ENCODE results near the gene ERVH48-1.
"Not testable (repeated sequence)": the region's sequence is repeated elsewhere in the genome, so short reads cannot be mapped to it uniquely, and the experiment has no call there.

The ERVH48-1 gene

GRCh38 chr21:42880352-42880751, 45.1 kb downstream of the ERVH48-1 start:
- no peaks in the 10 kb centered on the region for H3K27me3 Mint-ChIP-seq (ENCODE audit: low read depth, poor library complexity)
- peaks cover 33% of the 10 kb centered on the region for H3K36me3 Mint-ChIP-seq (ENCODE audit: low read depth)
- H3K27ac Mint-ChIP-seq: peak overlapping the region; percentile 99
- H3K4me3 Mint-ChIP-seq: peak overlapping the region; percentile 99
- DNase-seq: no peak
- peaks cover 6% of the 10 kb centered on the region for H3K9me3 Mint-ChIP-seq
- TF ChIP-seq CTCF (IDR thresholded peaks at IDR 0.05): no peak
- H3K4me1 Mint-ChIP-seq: peaks cover 36% of the 10 kb centered on the region

- H3K36me3 Mint-ChIP-seq (ENCODE audit: low read depth): peaks cover 35% of the 10 kb centered on the region
Observed at GRCh38 chr21:42878993-42879787, 46.2 kb downstream of the ERVH48-1 start, which contains the start of gene WDR4. WDR4 (minus strand) TSS chr21:42879539; CDS start chr21:42879495, 44 bp downstream.

GRCh38 chr21:42878678-42878992, 46.8 kb downstream of the ERVH48-1 start:
- peak overlapping the region; percentile 94 for H3K27ac Mint-ChIP-seq
- no peaks in the 10 kb centered on the region for H3K27me3 Mint-ChIP-seq (ENCODE audit: low read depth, poor library complexity)
- peaks cover 6% of the 10 kb centered on the region for H3K9me3 Mint-ChIP-seq
- no peak for DNase-seq
- TF ChIP-seq CTCF (IDR thresholded peaks at IDR 0.05): no peak
- peaks cover 36% of the 10 kb centered on the region for H3K4me1 Mint-ChIP-seq
- peak overlapping the region; percentile 99 for H3K4me3 Mint-ChIP-seq
- H3K36me3 Mint-ChIP-seq (ENCODE audit: low read depth): peaks cover 32% of the 10 kb centered on the region

More at GRCh38 chr21:42878993-42879787, 46.2 kb downstream of the ERVH48-1 start, which contains the start of gene WDR4:
- Mint-ChIP-seq H3K27me3 (ENCODE audit: low read depth, poor library complexity) (no peaks in the 10 kb centered on the region), H3K4me1 (peaks cover 36% of the 10 kb centered on the region), H3K9me3 (peaks cover 6% of the 10 kb centered on the region), H3K4me3 (peak within 1 kb of the TSS; percentile 99), H3K27ac (peak within 1 kb of the TSS; percentile 99)
- DNase-seq: peak; percentile 98
- no peak for TF ChIP-seq CTCF (IDR thresholded peaks at IDR 0.05)

GRCh38 chr21:42875811-42876210, 49.6 kb downstream of the ERVH48-1 start:
- H3K27me3 Mint-ChIP-seq (ENCODE audit: low read depth, poor library complexity); H3K9me3 Mint-ChIP-seq; H3K4me3 Mint-ChIP-seq; DNase-seq; H3K27ac Mint-ChIP-seq: not testable (repeated sequence)
- H3K4me1 Mint-ChIP-seq: peaks cover 29% of the 10 kb centered on the region
- H3K36me3 Mint-ChIP-seq (ENCODE audit: low read depth): peaks cover 40% of the 10 kb centered on the region

- no peaks in the 10 kb centered on the region for H3K9me3 Mint-ChIP-seq
- no peaks in the 10 kb centered on the region for H3K27me3 Mint-ChIP-seq (ENCODE audit: low read depth, poor library complexity)
- H3K36me3 Mint-ChIP-seq (ENCODE audit: low read depth): peaks cover 55% of the 10 kb centered on the region
- peaks cover 8% of the 10 kb centered on the region for H3K4me1 Mint-ChIP-seq
- no peak for DNase-seq
- no peak overlapping the region for H3K27ac Mint-ChIP-seq
- TF ChIP-seq CTCF (IDR thresholded peaks at IDR 0.05): no peak
- no peak overlapping the region for H3K4me3 Mint-ChIP-seq
Observed at GRCh38 chr21:42873096-42873495, 52.3 kb downstream of the ERVH48-1 start.

GRCh38 chr21:42868196-42868595, 57.2 kb downstream of the ERVH48-1 start:
- Mint-ChIP-seq H3K4me1 (peaks cover 6% of the 10 kb centered on the region), H3K27ac (no peak overlapping the region), H3K9me3 (no peaks in the 10 kb centered on the region), H3K36me3 (ENCODE audit: low read depth) (peaks cover 59% of the 10 kb centered on the region), H3K27me3 (ENCODE audit: low read depth, poor library complexity) (no peaks in the 10 kb centered on the region), H3K4me3 (no peak overlapping the region)
- no peak for DNase-seq
- TF ChIP-seq CTCF (IDR thresholded peaks at IDR 0.05): no peak

Data from nephron progenitor cell (in vitro differentiated cells).